Caco-2 (cell line): Measurements from ENCODE around the gene NUDT16. TPM values are rescaled to one million over a fixed set of nuclear protein-coding genes. Genes with fewer than 3 reads are reported as not detected.

ENCODE experiments used
- BruUV-seq: library from RNA; stranded (reverse); fragments of 400-500 nt; replicated peaks from 2 replicates; lab custom pipeline; 2021; lab: Mats Ljungman, UMichigan
- CTCF ChIA-PET: fragments of 300-600 bp; sonication (Branson Sonifier 250); formaldehyde crosslinking; loops from one replicate; lab custom pipeline; 2022; ENCODE audit warnings: antibody characterized with exemption; lab: Charles Lee
- POLR2A ChIA-PET: fragments of 300-600 bp; sonication (Branson Sonifier 250); formaldehyde crosslinking; loops from one replicate; lab custom pipeline; 2022; ENCODE audit warnings: antibody characterized with exemption; lab: Charles Lee
- DNase-seq, 2 experiments: peaks; one replicate each; pipeline versions ENCODE4 v3.0.0 to v3.0.0-alpha.2; 2020 to 2022
- H3K27me3 ChIP-seq: replicated peaks from 2 replicates; pipeline ENCODE4 v1.6.0; 2011; ENCODE audit warnings: low read length; ENCODE audit not compliant: control insufficient read depth, insufficient read depth
- H3K36me3 ChIP-seq: 2 replicates; pipeline ENCODE4 v1.5.1; 2011; ENCODE audit warnings: low read length; ENCODE audit not compliant: control insufficient read depth, insufficient read depth
- H3K4me1 ChIP-seq: fragments of 250-450 bp; sonication (Bioruptor Pico); 2 replicates; pipeline ENCODE4 v1.5.1; 2020; ENCODE audit warnings: mild to moderate bottlenecking
- H3K4me3 ChIP-seq: 2 replicates; pipeline ENCODE4 v1.5.1; 2011; ENCODE audit warnings: low read depth, mild to moderate bottlenecking, control low read depth, low read length
- H3K9me3 ChIP-seq: fragments of 250-450 bp; sonication (Bioruptor Pico); 2 replicates; pipeline ENCODE4 v1.5.1; 2020; ENCODE audit warnings: mild to moderate bottlenecking, moderate library complexity
- H3K27ac Mint-ChIP-seq: one replicate; pipeline ENCODE4 v1.8.0; 2022; ENCODE audit warnings: mixed read lengths; ENCODE audit not compliant: unreplicated experiment
- H3K27me3 Mint-ChIP-seq: one replicate; pipeline ENCODE4 v1.8.0; 2022; ENCODE audit warnings: mixed read lengths; ENCODE audit not compliant: insufficient read depth, unreplicated experiment
- H3K36me3 Mint-ChIP-seq: one replicate; pipeline ENCODE4 v1.8.0; 2022; ENCODE audit warnings: mild to moderate bottlenecking, mixed read lengths; ENCODE audit not compliant: insufficient read depth, unreplicated experiment
- H3K4me1 Mint-ChIP-seq: one replicate; pipeline ENCODE4 v1.8.0; 2022; ENCODE audit warnings: low read depth, mixed read lengths; ENCODE audit not compliant: unreplicated experiment
- H3K4me3 Mint-ChIP-seq: one replicate; pipeline ENCODE4 v1.8.0; 2022; ENCODE audit warnings: mild to moderate bottlenecking, moderate library complexity, mixed read lengths; ENCODE audit not compliant: unreplicated experiment
- H3K9me3 Mint-ChIP-seq: one replicate; pipeline ENCODE4 v1.8.0; 2022; ENCODE audit warnings: mixed read lengths; ENCODE audit not compliant: unreplicated experiment
- CTCF ChIP-seq, 2 experiments: fragments of 200-600 bp in 1 of 2; IDR thresholded peaks; 1 replicate in 1 of 2; 2 replicates in 1 of 2; pipeline versions ENCODE4 v1.5.1 to v1.8.0; 2011 to 2022; ENCODE audit warnings: antibody characterized with exemption in 1 of 2, control low read depth in 1 of 2, inconsistent platforms in 1 of 2, low read depth in 1 of 2, low read length in 1 of 2, mild to moderate bottlenecking in 1 of 2, moderate library complexity in 1 of 2; ENCODE audit not compliant: insufficient read depth in 1 of 2, severe bottlenecking in 1 of 2, unreplicated experiment in 1 of 2
- intact Hi-C: fragments of 100-400 bp; cut with micrococcal nuclease; formaldehyde crosslinking; loops from one replicate; pipeline ENCODE4 v1.10.0; 2022; ENCODE audit not compliant: unreplicated experiment
- total RNA-seq: library from RNA; stranded (reverse); gene quantifications from 2 replicates; pipeline ENCODE4 v1.2.3, GENCODE V29; 2022

NUDT16 gene
- total RNA-seq, 1 experiment from 2014 or later, result 16.6 TPM

- Mint-ChIP-seq H3K4me1 (peaks cover 1% of the 10 kb centered on the region), H3K36me3 (no peaks in the 10 kb centered on the region), H3K9me3 (no peaks in the 10 kb centered on the region), H3K4me3 (no peak overlapping the region), H3K27ac (no peak overlapping the region), H3K27me3 (no peaks in the 10 kb centered on the region)
- Histone ChIP-seq H3K4me3 (no peak overlapping the region), H3K27me3 (no peaks in the 10 kb centered on the region), H3K9me3 (no peaks in the 10 kb centered on the region), H3K4me1 (peaks cover 10% of the 10 kb centered on the region), H3K36me3 (no peaks in the 10 kb centered on the region)
- ChIA-PET CTCF (no interaction called here), POLR2A (no interaction called here)
- no peak for TF ChIP-seq CTCF (IDR thresholded peaks at IDR 0.05; ENCODE audit: insufficient read depth in 1 of 2, low read depth in 1 of 2, low read length in 1 of 2, severe bottlenecking in 1 of 2, unreplicated experiment in 1 of 2)
- DNase-seq, result no peak
- intact Hi-C loops, result no loop called here
- no TSS peak for BruUV-seq
These were observed 11.5 kb downstream of the NUDT16 start for GRCh38 chr3:131393051-131393450.

GRCh38 chr3:131393868-131394267 is 12.3 kb downstream of the NUDT16 start:
- intact Hi-C loops, result no loop called here

GRCh38 chr3:131394400-131394799 is 12.8 kb downstream of the NUDT16 start:
- no peaks in the 10 kb centered on the region for H3K27me3 ChIP-seq
- no peak overlapping the region for H3K27ac Mint-ChIP-seq
- no peaks in the 10 kb centered on the region for H3K36me3 ChIP-seq
- DNase-seq, result no peak
- CTCF ChIA-PET, result no interaction called here
- H3K9me3 ChIP-seq, result no peaks in the 10 kb centered on the region
- H3K36me3 Mint-ChIP-seq, result no peaks in the 10 kb centered on the region
- no peak for TF ChIP-seq CTCF (IDR thresholded peaks at IDR 0.05; ENCODE audit: insufficient read depth in 1 of 2, low read depth in 1 of 2, low read length in 1 of 2, severe bottlenecking in 1 of 2, unreplicated experiment in 1 of 2)
- H3K27me3 Mint-ChIP-seq, result no peaks in the 10 kb centered on the region
- no peaks in the 10 kb centered on the region for H3K9me3 Mint-ChIP-seq
- no peak overlapping the region for H3K4me3 Mint-ChIP-seq
- peaks cover 10% of the 10 kb centered on the region for H3K4me1 ChIP-seq
- POLR2A ChIA-PET, result no interaction called here
- no peak overlapping the region for H3K4me3 ChIP-seq
- intact Hi-C loops, result no loop called here
- no peaks in the 10 kb centered on the region for H3K4me1 Mint-ChIP-seq
- BruUV-seq, result no TSS peak

More at GRCh38 chr3:131393868-131394267, 12.3 kb downstream of the NUDT16 start:
- BruUV-seq, result no TSS peak
- Mint-ChIP-seq H3K27ac (no peak overlapping the region), H3K4me3 (no peak overlapping the region), H3K27me3 (no peaks in the 10 kb centered on the region), H3K9me3 (no peaks in the 10 kb centered on the region), H3K36me3 (no peaks in the 10 kb centered on the region), H3K4me1 (no peaks in the 10 kb centered on the region)
- H3K9me3 ChIP-seq, result no peaks in the 10 kb centered on the region
- no peak for DNase-seq
- ChIA-PET POLR2A (no interaction called here), CTCF (no interaction called here)
- peaks cover 10% of the 10 kb centered on the region for H3K4me1 ChIP-seq
- TF ChIP-seq CTCF (IDR thresholded peaks at IDR 0.05; ENCODE audit: insufficient read depth in 1 of 2, low read depth in 1 of 2, low read length in 1 of 2, severe bottlenecking in 1 of 2, unreplicated experiment in 1 of 2), result no peak
- no peak overlapping the region for H3K4me3 ChIP-seq
- H3K27me3 ChIP-seq, result no peaks in the 10 kb centered on the region
- no peaks in the 10 kb centered on the region for H3K36me3 ChIP-seq
